ENCODE measurements around the gene PGGHG.
"Not testable (repeated sequence)": the region's sequence is repeated elsewhere in the genome, so short reads cannot be mapped to it uniquely, and the experiment has no call there.

Gene PGGHG

GRCh38 chr11:324156-324555 lies 35.2 kb downstream of the PGGHG start:
- Histone ChIP-seq H3K4me3 (ENCODE audit: low read depth in 1 of 2, low read length in 1 of 2) (no peak overlapping the region), H3K9me3 (no peaks in the 10 kb centered on the region), H3K36me3 (no peaks in the 10 kb centered on the region), H3K4me1 (ENCODE audit: control insufficient read depth in 1 of 2, insufficient read depth in 1 of 2, low read depth in 1 of 2, low read length in 1 of 2) (peaks cover 45 to 63% of the 10 kb centered on the region in 2 experiments), H3K27me3 (peaks cover 11% of the 10 kb centered on the region), H3K27ac (peak overlapping the region; percentile 99)
- TF ChIP-seq CTCF (IDR thresholded peaks at IDR 0.05): no peak

GRCh38 chr11:324593-325517 lies 35.9 kb downstream of the PGGHG start:
- not testable (repeated sequence) for H3K9me3 ChIP-seq; H3K27me3 ChIP-seq; H3K4me3 ChIP-seq (ENCODE audit: low read depth in 1 of 2, low read length in 1 of 2); H3K36me3 ChIP-seq
- Histone ChIP-seq H3K27ac (peak overlapping the region; percentile 99), H3K4me1 (ENCODE audit: control insufficient read depth in 1 of 2, insufficient read depth in 1 of 2, low read depth in 1 of 2, low read length in 1 of 2) (peaks cover 45 to 65% of the 10 kb centered on the region in 2 experiments)

GRCh38 chr11:325796-326591 lies 37.1 kb downstream of the PGGHG start:
- Histone ChIP-seq H3K9me3 (no peaks in the 10 kb centered on the region), H3K27me3 (no peaks in the 10 kb centered on the region), H3K27ac (peak overlapping the region; percentile 99), H3K4me3 (ENCODE audit: low read depth in 1 of 2, low read length in 1 of 2) (peak overlapping the region; percentile 55 to 57), H3K36me3 (no peaks in the 10 kb centered on the region), H3K4me1 (ENCODE audit: control insufficient read depth in 1 of 2, insufficient read depth in 1 of 2, low read depth in 1 of 2, low read length in 1 of 2) (peaks cover 42 to 68% of the 10 kb centered on the region in 2 experiments)
- TF ChIP-seq CTCF (IDR thresholded peaks at IDR 0.05): no peak

- H3K27ac ChIP-seq: peak overlapping the region; percentile 99
- peak overlapping the region; percentile 55 to 57 for H3K4me3 ChIP-seq (ENCODE audit: low read depth in 1 of 2, low read length in 1 of 2)
- H3K9me3 ChIP-seq: no peaks in the 10 kb centered on the region
- no peaks in the 10 kb centered on the region for H3K36me3 ChIP-seq
- H3K4me1 ChIP-seq (ENCODE audit: control insufficient read depth in 1 of 2, insufficient read depth in 1 of 2, low read depth in 1 of 2, low read length in 1 of 2): peaks cover 45 to 72% of the 10 kb centered on the region in 2 experiments
- no peaks in the 10 kb centered on the region for H3K27me3 ChIP-seq
- no peak for TF ChIP-seq CTCF (IDR thresholded peaks at IDR 0.05)
Measured at GRCh38 chr11:326592-326841, 37.6 kb downstream of the PGGHG start.

GRCh38 chr11:326842-327580 lies 38.1 kb downstream of the PGGHG start:
- Histone ChIP-seq H3K4me3 (ENCODE audit: low read depth in 1 of 2, low read length in 1 of 2) (peak overlapping the region; percentile 55 to 57), H3K4me1 (ENCODE audit: control insufficient read depth in 1 of 2, insufficient read depth in 1 of 2, low read depth in 1 of 2, low read length in 1 of 2) (peaks cover 45 to 75% of the 10 kb centered on the region in 2 experiments)

More at GRCh38 chr11:326842-327580, 38.1 kb downstream of the PGGHG start:
- H3K27ac ChIP-seq: peak overlapping the region; percentile 99
- no peaks in the 10 kb centered on the region for H3K9me3 ChIP-seq
- TF ChIP-seq CTCF (IDR thresholded peaks at IDR 0.05): peak; percentile 35
- H3K36me3 ChIP-seq: no peaks in the 10 kb centered on the region
- H3K27me3 ChIP-seq: no peaks in the 10 kb centered on the region

Measured in neutrophil (primary cell).